Stimulated activated CD8-positive, alpha-beta memory T cell treated with anti-CD3 and anti-CD28 coated beads, Interleukin-2, amount 100 ng/mL, for 48 hours (primary cell): ENCODE results near the gene WDR48.

Experiments
- DNase-seq, 2 donors: peaks; one replicate each; pipeline ENCODE4 v3.0.0-alpha.2; 2020; ENCODE audit warnings: low read depth in 2 of 2

Gene WDR48

DNA sequence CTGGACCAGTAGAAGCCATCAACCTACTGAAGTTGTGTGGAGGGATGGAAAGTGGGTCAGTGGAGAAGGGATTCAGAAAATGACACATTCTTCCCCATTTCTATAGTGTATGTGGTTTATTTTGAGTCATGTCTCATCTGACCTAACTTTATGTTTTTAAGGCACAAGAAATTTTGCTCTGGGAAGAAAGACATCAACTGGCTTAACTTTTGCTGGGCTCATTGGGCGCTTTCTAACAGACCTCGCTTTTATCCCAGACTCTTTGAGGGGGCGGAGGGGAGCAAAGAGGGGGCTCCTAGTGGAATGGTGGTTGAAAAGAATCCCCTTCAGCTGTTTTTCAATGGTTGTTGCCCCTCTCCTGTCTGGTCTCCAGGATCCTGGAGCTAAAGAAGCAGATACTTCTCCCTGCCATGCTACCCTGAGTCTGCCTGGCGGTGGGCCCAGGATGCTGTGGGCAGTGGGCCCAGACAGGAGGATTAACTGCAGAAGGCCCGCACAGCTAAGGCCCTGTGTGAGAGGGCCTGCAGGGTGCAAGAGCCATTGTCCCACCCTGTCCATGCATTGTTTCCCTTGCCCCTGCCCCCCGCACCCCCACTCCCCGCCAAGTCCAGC is 87.1 kb downstream of the WDR48 start:
- no peak for DNase-seq

DNA sequence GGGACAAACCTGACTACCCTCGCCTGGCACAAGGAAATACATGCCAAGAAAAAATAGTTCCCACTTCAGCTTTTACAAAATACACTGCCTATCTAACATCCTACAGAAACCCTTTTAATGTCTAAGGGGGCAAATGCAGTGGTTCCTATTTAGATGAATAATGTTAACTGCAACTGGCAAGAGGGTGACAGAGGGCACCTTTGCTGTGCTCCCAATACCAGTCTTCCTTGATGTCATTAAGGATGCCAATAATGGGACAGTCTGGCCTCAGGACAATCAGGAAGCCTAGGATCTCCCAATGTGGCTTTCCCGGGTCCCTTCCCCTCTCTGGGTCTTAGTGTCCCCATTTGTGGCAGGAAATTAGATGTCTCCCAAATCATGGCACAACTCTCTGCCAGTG is 87.6 kb downstream of the WDR48 start:
- DNase-seq, result no peak

DNA sequence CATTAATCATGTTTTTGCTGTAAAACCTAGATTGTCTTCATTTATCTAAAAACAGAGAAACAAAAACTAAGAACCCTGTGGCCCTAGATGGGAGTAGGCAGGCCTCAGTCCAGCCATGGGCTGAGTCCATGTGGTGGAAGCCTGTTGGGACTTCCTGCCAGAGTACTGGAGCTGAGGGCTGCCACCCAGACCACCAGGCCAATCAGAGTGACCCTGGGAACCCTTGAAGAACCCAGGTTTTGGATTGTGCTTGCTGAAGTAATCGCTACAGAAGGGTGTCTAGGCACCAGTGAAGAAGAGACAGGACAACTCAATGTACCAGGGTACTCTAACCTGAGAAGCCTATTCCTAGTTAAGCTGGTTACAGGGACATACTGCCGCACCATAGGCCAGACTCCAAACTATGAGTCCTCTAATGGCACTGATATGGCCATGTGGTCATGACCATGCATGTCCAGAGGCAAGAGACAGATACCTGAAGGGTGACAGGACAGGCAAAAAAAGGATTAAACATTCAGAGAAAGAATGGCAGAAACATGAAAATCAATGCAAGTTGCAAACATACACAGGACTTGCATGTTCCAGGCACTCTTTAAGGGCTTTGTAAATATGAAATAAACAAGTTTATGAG is 88.6 kb downstream of the WDR48 start:
- DNase-seq, result no peak

DNA sequence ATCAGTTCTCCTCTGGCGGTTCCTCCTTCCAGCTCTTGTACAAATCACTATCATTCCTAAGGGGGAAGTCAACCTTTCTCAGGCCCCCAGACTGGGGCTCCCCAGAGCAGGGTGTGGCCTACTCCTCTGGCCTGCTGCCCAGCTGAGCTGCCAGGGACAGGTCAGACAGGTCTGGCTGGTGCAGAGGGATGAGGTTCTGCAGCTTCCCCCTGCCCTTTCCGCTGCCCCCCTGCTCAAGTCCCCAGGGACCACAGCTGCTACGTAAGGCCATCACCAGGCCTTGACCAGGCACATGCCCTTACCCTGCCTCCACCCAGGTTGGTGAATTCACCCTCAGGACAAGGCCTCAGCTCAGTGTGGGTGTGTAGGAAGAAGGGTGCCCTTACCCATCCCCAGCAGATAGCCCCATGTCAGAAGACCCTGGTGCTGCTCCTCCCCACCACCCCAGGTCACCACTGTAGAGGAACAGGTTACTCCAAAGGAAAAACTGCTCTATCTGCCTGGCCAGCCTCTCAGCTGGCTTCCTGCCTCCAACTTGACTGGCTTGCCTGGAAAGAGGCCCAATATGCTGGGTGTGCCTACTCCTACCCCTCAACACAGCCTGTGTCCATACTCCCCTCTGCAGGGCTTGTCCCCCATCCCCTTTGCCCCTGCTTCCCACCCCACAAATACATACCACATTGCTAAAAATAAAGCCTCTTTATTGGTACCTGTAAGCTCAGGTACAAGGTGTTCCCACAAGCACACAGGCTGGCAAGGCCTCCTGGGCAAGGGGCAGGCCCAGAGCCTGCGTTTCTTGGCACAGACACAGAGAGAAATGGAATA is 89.6 kb downstream of the WDR48 start:
- no peak for DNase-seq

DNA sequence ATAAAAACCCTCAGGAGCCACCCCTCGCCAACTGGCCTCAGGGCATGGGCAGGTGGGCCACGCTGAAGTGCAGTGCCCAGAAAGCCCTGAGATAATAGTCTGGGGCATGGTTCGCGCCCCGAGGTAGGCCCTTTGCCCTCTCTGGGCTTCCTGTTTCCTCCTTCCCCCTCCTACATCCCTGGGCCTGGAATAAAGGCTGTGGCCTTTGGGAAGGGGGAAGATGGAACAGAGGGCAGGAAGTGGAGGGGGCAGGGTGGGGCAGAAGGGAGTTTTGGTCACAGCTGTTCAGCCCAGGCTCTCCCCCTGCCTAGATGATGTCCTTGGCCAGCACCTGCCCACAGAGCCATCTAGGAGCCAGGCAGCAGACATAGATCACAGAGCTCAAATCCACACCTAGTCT is 90.3 kb downstream of the WDR48 start:
- no peak for DNase-seq

DNA sequence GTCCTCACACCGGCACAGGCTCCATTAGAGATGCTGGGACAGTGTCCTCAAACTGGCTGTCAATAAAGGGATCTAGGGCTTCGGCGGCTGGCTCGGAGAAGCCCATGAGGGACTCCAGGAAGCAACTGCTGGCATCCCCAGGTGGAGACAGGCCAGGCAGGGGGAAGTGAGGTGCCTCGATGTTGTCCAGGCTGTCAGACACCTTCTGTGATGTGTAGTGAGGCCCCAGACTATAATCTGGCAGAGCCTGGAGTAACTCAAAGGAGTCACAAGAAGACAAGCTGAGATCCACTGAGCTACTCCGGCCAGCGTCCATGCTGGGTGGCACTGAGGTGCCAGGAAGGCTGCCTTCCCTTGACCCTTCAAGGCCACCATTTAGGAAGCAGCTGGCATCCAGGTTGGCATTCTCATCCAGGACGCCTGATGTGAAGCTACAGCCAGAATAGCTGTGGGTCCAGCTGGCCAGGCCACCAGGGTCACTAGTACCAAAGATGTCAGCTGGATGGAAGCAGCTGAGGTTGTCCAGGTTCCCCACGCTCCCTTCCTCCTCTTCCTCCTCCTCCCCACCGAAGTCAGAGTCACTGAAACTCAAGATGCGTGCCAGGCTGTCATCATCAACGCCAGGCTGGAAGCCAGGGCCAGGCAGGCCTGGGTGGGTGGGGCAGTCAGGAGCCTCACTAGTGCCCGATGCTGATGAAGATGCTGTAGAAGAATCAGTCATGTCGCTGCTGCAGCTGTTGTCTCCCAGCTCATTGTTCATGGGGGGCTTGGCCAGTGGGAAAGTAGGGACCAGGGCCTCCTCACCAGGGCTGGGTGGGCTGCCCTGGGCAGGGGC is 91.5 kb downstream of the WDR48 start:
- no peak for DNase-seq

DNA sequence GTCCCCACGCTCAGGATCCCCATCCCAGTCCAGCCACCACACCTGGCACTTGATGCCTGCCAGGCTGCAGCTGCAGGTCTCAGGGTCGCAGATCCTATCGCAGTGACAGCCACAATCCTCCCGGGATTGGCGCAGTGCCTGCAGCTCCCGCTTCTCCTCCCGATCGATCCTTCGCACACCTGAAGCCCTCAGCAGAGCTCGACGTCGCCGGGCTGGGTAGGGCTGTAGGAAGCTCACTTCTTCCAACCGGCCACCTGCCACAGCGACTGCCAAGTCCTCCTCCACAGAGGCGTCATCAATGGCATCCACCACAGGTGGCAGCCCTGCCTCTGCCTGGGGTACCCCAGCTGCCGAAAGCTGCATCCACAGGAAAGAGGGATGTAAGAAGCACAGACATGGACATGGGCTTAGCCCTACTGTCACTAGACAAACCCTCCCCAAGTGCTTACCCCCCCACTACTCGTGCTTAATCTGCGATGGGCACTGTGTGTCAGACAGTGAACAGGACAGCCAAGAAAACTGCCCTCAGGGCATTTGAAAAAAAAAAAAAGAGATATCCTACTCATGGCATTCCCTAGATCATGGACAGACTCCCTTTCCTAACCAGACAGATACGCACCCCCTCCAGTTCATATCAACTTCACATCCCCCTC is 92.4 kb downstream of the WDR48 start:
- no peak for DNase-seq

DNA sequence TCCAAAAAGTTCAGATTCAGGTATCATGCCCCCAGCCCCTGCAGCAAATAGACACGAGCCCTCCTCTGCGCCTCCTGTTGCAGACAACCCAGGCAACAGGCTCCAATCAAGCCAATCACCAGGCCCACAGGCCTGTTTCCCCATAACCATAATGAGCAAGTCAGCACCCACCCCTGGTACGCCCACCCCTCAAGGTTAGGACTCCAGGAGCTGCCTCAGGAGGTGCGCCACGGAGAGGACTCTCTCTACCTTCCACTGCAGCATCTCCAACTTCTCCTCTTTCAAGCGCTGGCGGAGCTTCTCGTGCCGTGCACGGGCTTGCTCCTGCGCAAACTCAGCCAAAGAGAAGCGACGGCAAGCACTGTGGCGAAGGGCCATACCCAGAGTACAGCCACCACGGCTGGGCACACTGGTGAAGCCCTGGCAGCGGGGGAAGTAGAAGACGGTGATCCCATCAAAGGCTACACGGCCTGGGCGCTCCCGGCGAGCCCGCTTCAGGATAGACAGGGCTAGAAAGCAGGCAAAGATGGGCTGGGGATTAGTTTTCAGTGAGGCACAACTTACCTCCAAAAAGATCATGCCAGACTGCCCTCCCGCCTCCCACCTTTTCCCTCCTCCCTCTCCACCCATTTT is 93.0 kb downstream of the WDR48 start:
- no peak for DNase-seq

DNA sequence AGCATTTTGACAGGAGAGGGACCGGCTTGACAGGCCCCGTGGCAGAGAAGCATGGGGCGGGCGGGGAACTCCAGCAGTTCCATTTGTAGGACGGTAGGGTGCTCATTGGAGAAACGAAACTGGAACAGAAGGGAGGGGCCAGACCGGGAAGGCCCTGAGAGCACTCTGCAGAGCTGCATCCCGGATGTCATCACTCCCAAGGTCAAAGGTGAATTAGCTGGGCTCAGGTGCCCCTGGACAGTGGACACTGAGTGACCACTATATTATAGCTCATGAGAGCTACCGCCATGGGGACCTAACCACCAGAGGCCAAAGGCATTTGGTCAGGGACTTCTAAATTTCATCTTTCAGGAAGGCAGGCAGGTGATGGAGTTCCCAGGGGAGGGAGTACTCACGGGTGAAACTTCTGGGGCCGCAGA is 94.3 kb downstream of the WDR48 start:
- DNase-seq, result no peak
